Uterus (tissue), 4 donors: ENCODE data around the gene CDH4. TPM values are rescaled to one million over a fixed set of nuclear protein-coding genes. Genes with fewer than 3 reads are reported as not detected.

Source experiments
- DNase-seq, 2 donors: peaks; one replicate each; pipeline ENCODE4 v3.0.0-alpha.2; 2019 to 2020
- H3K27ac ChIP-seq, 2 donors: fragments of 200-600 bp; sonication (generic); 1 replicate in 1 of 2; 2 replicates in 1 of 2; pipeline ENCODE4 v1.5.1; 2016 to 2018
- H3K27me3 ChIP-seq, 2 donors: fragments of 200-600 bp; sonication (generic); one replicate each; pipeline ENCODE4 v1.5.1; 2018 to 2019; ENCODE audit warnings: control low read depth in 1 of 2
- H3K36me3 ChIP-seq, 2 donors: fragments of 200-600 bp; sonication (generic); one replicate each; pipeline ENCODE4 v1.5.1; 2019; ENCODE audit warnings: control low read depth in 1 of 2
- H3K4me1 ChIP-seq, 2 donors: fragments of 200-600 bp; sonication (generic); one replicate each; pipeline ENCODE4 v1.5.1; 2018 to 2019; ENCODE audit warnings: control low read depth in 1 of 2
- H3K4me3 ChIP-seq, 2 donors: fragments of 200-600 bp; sonication (generic); 1 replicate in 1 of 2; 2 replicates in 1 of 2; pipeline ENCODE4 v1.5.1; 2018 to 2019; ENCODE audit warnings: mild to moderate bottlenecking in 1 of 2
- H3K9me3 ChIP-seq, 2 donors: fragments of 200-600 bp; sonication (generic); one replicate each; pipeline ENCODE4 v1.5.1; 2019; ENCODE audit warnings: control low read depth in 1 of 2
- POLR2A ChIP-seq, 2 donors: fragments of 450-650 bp; IDR thresholded peaks; one replicate each; pipeline ENCODE4 v1.6.1; 2016; ENCODE audit warnings: antibody characterized with exemption in 2 of 2, mild to moderate bottlenecking in 1 of 2, moderate library complexity in 1 of 2
- intact Hi-C: fragments of 100-400 bp; cut with DNase I; formaldehyde crosslinking; loops from one replicate; pipeline ENCODE4 v1.15.1; 2023; ENCODE audit warnings: low total_unique reads
- total RNA-seq, 4 donors: library from RNA; depleted of rRNA in 3 of 4; stranded (reverse); fragments of >200 nt in 3 of 4; gene quantifications; one replicate each; pipeline versions ENCODE4 v1.1.0 to v1.2.4, GENCODE V29; 2014 to 2023
- TF ChIP-seq, protein P1 (sequence below), 4 experiments: fragments of 200-600 bp in 2 of 4; fragments of 450-650 bp in 2 of 4; sonication (generic) in 2 of 4; IDR thresholded peaks; one replicate each; pipeline ENCODE4 v1.5.1; 2016 to 2019; ENCODE audit warnings: antibody characterized with exemption in 4 of 4, mild to moderate bottlenecking in 2 of 4, moderate library complexity in 1 of 4
- donor health status: DM: yes; HTN: yes; CAD: no.

CDH4 gene
- total RNA-seq, 4 donors from 2014 or later = under 0.01 to 0.55 TPM; not detected in 2

DNA sequence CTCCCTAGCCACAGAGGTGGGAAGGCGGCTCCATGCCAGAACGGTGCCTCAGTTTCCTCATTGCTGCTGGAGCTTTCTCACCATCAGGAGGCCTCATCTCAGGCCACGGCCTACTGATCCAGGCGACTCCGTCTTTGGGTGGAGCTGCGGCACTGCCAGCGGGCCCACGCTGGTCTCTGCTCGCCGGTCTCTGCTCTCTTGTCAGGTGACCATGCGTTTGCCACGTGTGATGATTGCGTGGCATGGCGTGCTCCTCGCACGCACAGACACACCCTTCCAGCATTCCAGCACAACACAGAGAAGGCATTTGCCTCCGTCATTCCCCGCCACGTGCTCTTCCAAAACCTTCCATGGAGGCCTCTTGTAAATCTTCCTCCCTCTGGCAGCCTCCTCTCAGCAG lies 271.1 kb downstream of the CDH4 start:
- Histone ChIP-seq H3K36me3 (no peaks in the 10 kb centered on the region), H3K4me1 (no peaks in the 10 kb centered on the region), H3K9me3 (no peaks in the 10 kb centered on the region), H3K4me3 (no peak overlapping the region), H3K27me3 (no peaks in the 10 kb centered on the region), H3K27ac (no peak overlapping the region)
- TF ChIP-seq, protein P1, sequence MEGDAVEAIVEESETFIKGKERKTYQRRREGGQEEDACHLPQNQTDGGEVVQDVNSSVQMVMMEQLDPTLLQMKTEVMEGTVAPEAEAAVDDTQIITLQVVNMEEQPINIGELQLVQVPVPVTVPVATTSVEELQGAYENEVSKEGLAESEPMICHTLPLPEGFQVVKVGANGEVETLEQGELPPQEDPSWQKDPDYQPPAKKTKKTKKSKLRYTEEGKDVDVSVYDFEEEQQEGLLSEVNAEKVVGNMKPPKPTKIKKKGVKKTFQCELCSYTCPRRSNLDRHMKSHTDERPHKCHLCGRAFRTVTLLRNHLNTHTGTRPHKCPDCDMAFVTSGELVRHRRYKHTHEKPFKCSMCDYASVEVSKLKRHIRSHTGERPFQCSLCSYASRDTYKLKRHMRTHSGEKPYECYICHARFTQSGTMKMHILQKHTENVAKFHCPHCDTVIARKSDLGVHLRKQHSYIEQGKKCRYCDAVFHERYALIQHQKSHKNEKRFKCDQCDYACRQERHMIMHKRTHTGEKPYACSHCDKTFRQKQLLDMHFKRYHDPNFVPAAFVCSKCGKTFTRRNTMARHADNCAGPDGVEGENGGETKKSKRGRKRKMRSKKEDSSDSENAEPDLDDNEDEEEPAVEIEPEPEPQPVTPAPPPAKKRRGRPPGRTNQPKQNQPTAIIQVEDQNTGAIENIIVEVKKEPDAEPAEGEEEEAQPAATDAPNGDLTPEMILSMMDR (IDR thresholded peaks at IDR 0.05) = no peak
- TF ChIP-seq POLR2A (IDR thresholded peaks at IDR 0.05) = no peak
- intact Hi-C loops = no loop called here
- DNase-seq = no peak

DNA sequence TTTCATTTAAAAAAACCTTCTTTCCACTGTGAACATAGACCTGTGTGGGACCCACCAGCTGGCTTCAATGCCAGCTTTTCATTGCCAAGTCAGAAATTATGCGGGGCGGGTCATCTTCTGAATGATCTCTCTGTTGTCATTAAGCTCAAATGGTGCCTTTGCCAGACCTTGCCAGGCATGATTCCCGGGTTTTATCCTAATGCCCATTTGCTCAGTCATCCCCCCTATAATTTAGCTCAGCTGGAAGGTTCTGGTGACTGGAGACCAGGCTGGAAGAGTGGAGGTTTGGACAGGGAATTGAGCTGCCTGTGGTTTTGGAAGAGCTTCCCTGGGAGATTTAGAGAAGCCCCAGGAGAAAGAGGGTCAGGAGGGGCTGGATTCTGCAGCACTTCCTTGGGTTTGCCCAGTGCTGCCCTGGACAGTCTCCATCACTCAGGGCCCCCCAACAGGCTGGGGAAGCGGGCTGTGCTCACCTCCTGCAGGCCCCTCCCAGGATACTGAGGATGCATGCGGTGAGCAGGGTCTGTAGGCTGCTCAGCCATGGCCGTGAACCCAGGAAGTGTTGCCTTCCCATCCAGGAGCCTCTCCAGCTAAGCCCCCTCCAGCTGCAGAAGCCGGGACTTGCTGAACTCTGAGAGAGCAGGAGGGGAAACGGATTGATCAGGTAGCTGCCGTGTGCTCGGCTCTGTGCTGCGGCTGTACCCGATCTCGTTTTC lies 273.0 kb downstream of the CDH4 start:
- H3K4me1 ChIP-seq = no peaks in the 10 kb centered on the region
- no peaks in the 10 kb centered on the region for H3K36me3 ChIP-seq
- TF ChIP-seq POLR2A (IDR thresholded peaks at IDR 0.05) = no peak
- TF ChIP-seq, protein P1 (IDR thresholded peaks at IDR 0.05) = no peak
- H3K9me3 ChIP-seq = no peaks in the 10 kb centered on the region
- no peak overlapping the region for H3K27ac ChIP-seq
- DNase-seq = no peak
- H3K27me3 ChIP-seq = no peaks in the 10 kb centered on the region
- intact Hi-C loops = no loop called here
- no peak overlapping the region for H3K4me3 ChIP-seq

DNA sequence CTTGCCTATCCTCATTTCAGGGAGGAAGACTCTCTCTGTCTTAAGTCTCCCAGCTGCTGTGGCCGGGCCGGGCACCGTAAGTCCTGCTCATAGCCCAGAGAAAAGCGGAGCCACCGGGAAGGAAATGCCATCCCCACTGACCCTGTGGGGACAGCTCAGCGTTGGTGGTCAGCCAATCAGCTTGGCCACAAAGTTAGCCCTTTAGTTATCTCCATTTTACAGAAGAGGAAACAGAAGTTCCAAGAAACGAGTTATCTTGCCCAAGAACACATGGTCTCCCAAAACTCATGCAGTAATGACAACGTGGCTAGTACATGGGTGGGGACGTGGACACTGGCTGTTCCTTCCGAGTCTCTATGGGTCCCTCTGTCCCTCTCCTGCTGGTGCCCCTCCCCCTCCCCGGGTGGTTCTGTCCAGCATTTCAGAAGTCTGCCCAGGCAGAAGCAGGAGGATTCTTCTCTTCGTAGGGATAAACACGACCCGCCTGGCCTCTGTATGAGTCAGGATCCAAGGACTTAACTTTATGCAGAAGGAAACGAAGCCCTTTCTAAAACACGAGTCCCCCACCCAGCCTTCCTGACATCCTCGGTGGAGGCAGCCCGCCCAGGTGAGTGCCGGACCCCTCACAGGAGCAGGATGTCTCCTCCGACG lies 273.8 kb downstream of the CDH4 start:
- Histone ChIP-seq H3K4me1 (no peaks in the 10 kb centered on the region), H3K4me3 (no peak overlapping the region), H3K27me3 (no peaks in the 10 kb centered on the region), H3K9me3 (no peaks in the 10 kb centered on the region), H3K36me3 (no peaks in the 10 kb centered on the region), H3K27ac (no peak overlapping the region)
- intact Hi-C loops = no loop called here
- no peak for TF ChIP-seq POLR2A (IDR thresholded peaks at IDR 0.05)
- TF ChIP-seq, protein P1 (IDR thresholded peaks at IDR 0.05) = no peak
- DNase-seq = no peak

DNA sequence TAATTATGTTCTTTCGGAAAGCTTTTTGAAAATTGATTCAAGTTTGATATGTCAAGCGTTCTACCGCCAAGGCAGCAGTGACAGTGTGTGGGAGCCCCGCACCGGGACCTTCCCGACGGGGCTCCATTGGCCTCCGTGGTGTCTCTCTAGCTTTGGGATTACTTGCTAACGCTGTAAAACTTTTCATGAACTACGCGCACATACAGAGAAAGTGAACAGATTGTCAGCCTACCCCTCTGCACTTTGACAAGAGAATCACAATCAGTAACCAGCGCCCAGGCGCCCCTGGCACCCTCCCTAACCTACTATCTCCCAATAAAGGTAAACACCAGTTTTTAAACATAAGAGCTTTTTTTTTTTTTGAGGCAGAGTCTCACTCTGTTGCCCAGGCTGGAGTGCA lies 274.8 kb downstream of the CDH4 start:
- Histone ChIP-seq H3K9me3 (no peaks in the 10 kb centered on the region), H3K4me1 (no peaks in the 10 kb centered on the region), H3K27ac (no peak overlapping the region), H3K36me3 (no peaks in the 10 kb centered on the region), H3K27me3 (no peaks in the 10 kb centered on the region), H3K4me3 (no peak overlapping the region)
- intact Hi-C loops = no loop called here
- no peak for DNase-seq
- TF ChIP-seq, protein P1 (IDR thresholded peaks at IDR 0.05) = no peak

DNA sequence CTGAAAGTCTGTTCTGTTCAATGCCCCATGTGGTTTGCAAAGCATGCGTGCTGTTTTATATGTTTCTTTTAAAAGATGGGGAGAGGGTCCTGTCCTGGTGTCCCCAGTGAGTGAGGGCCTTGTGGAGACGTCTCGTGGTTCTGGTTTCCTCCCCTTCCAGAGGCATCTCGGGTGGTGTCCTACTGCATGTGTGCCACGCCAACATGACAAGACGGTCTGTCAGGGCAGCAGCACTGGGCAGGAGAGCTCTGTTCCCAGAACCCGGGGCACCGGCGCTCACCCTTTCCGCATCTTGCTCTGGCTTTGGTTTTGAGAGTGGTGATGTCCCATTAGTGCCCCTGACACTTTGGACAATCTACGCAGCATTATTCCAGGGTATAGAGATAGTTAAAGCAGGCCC lies 275.6 kb downstream of the CDH4 start:
- DNase-seq = no peak
- H3K36me3 ChIP-seq = no peaks in the 10 kb centered on the region
- no peaks in the 10 kb centered on the region for H3K27me3 ChIP-seq
- H3K27ac ChIP-seq = no peak overlapping the region
- TF ChIP-seq, protein P1 (IDR thresholded peaks at IDR 0.05) = no peak
- no peak for TF ChIP-seq POLR2A (IDR thresholded peaks at IDR 0.05)
- H3K9me3 ChIP-seq = no peaks in the 10 kb centered on the region
- intact Hi-C loops = no loop called here
- H3K4me3 ChIP-seq = no peak overlapping the region
- no peaks in the 10 kb centered on the region for H3K4me1 ChIP-seq
